Activated CD8-positive, alpha-beta memory T cell treated with anti-CD3 and anti-CD28 coated beads, Interleukin-2, amount 50 U/mL, for 1 hour (primary cell): ENCODE measurements around the gene SLC10A4.

Experiments used
- DNase-seq: peaks from one replicate; pipeline ENCODE4 v3.0.0-alpha.2; 2020; ENCODE audit errors: extremely low read depth

SLC10A4 gene

GRCh38 chr4:48489683-48490011 is 6.5 kb downstream of the SLC10A4 start:
- DNase-seq = no peak

DNA sequence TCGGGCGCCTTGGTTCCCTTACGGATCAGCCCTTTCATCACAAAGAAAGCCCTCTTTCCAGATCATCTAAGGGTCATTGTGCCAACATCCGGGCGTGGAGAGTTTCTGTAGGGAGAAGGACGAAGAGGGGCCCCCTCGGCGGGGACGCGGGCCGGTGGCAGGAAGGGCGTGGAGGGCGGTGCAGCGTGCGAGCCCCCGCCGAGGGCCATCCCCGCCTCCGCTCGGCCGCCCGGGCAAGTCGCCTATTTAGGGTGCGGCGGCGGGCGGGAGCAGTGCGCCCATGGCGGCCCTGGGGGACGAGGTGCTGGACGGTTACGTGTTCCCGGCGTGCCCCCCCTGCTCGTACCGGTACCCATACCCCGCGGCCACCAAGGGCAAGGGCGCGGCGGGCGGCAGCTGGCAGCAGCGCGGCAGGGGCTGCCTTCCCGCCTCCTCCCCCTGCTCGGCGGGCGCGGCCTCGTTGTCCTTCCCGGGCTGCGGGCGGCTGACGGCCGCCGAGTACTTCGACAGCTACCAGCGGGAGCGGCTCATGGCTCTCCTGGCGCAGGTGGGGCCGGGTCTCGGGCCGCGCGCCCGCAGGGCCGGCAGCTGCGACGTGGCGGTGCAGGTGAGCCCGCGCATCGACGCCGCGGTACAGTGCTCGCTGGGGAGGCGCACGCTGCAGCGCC is 7.0 kb downstream of the SLC10A4 start, which contains the start of gene ZAR1:
Gene ZAR1, plus strand, starts transcription at position 241 of the 668 bp plus-strand sequence. Its CDS starts 40 bp downstream, at position 281.
- no peak for DNase-seq

GRCh38 chr4:48490680-48491513 is 7.8 kb downstream of the SLC10A4 start:
- no peak for DNase-seq

- no peak for DNase-seq
Measured at GRCh38 chr4:48491514-48492176, 8.5 kb downstream of the SLC10A4 start.

DNA sequence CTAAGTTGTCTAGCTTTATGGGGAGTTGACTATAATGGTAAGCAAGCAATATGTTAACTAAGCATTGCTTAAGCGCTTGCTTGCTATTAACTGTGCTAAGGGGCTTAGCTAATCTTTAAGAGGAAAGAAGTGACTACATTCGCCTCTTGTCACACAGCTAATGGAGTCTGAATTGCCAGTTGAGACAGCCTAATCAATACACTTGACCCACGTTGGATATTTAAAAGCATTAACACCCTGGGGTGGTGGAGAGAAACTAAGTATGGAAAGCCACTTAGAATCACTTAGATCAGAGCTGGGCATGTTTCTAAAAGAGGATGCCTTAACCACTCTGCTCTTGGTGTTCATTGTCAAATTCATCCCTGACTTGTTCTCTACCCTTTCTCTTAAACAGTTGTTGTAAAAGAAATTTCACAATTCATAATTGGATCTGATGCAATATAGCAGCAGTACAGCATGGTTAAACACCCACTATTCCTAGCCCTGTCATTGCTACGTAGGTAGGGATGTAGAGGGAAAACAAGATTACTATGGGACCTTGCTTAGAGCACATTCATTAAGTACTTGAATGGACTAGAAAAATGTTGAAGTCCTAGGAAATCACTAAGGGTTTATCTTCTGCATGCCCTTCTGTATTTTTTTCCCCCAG is 10.4 kb downstream of the SLC10A4 start:
- no peak for DNase-seq

- no peak for DNase-seq
Measured at GRCh38 chr4:48495941-48496340, 12.8 kb downstream of the SLC10A4 start.

GRCh38 chr4:48498895-48499294 is 15.8 kb downstream of the SLC10A4 start:
- no peak for DNase-seq

DNA sequence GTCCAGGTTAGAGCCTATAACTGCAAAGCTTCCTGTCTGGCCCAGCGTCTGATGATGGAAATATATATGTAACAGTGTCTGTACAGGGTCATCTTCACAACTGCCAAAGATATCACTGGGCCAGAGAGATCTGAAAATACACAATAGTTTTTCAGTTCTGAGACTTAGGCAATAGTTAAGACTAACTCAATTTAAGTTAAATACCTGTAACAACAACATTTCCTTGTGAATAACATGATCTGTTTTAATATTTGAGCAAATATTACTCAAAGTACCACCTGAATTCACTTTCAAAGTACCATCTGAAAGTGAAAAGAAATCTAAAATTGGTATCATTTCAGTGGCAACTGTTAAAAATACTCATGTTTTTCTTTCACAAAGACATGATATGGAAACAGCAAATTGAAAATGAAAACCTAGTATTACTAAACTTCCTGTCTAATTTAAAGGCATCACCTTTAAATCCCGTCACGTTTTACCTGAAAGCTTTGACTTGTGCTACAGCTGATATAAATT is 16.5 kb downstream of the SLC10A4 start:
- DNase-seq = no peak

GRCh38 chr4:48503233-48504025 is 20.3 kb downstream of the SLC10A4 start:
- no peak for DNase-seq

DNA sequence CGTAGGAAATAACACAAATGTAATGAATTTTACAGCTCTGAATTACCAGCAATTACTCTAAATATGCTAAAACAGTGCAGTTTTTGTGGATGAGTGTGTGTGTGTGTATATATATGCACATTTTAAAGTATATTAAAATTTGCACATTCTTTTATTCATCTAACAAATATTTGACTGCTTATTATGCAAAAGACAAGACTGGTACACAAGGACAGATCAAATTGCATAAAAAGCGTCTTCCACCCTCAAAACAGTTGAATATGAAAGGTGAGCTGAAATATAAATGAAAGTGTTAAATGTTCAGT is 20.8 kb downstream of the SLC10A4 start:
- no peak for DNase-seq

DNA sequence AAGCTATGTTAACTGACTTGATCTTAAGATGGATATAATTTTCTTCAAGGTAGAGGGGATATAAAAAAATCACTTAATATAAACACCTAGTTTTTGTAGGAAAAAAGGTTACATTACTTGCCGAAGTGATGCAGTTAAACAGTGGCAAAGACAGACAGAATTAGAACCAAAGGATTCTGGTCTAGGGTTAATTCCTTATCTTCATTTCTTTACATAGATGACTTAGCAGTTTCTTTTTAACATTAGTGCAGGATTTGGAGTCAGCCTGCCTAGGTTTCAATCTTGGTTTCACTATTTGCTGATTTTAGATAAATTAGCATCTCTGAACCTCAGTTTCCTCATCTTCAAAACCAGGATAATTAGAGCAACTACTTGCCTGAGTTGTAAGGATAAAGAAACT is 21.2 kb downstream of the SLC10A4 start:
- no peak for DNase-seq

- DNase-seq = no peak
Measured at GRCh38 chr4:48506716-48507115, 23.6 kb downstream of the SLC10A4 start.

- DNase-seq = no peak
Measured at GRCh38 chr4:48509543-48509942, 26.4 kb downstream of the SLC10A4 start.

DNA sequence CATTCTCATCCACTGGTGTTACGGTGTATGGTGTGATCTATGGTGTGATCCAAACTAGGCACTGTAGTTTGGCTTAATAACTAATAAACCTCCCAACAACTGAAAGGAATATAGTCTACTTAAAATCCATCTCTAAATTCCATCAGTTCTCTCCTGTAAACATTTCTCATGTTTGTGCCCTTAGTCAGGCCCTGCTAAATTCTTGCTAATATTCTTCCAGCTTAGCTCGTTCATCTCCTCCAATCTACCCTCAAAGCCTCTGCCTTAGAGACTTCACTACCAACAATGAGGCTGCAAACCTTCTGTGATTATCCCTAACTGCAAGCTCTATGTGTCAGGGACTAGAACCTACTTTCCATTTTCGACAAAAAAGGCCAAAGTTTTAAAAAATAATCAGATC is 35.0 kb downstream of the SLC10A4 start:
- DNase-seq = no peak

GRCh38 chr4:48526406-48526805 is 43.3 kb downstream of the SLC10A4 start:
- no peak for DNase-seq

- no peak for DNase-seq
Measured at GRCh38 chr4:48538358-48538757, 55.2 kb downstream of the SLC10A4 start.
